Measurements from ENCODE around the gene HLA-DRA.

Gene HLA-DRA

GRCh38 chr6:32397252-32397920 lies 42.3 kb upstream of the HLA-DRA start:
- H3K27me3 ChIP-seq (ENCODE audit: low read depth, low read length): no peaks in the 10 kb centered on the region
- peaks cover 10% of the 10 kb centered on the region for H3K36me3 ChIP-seq (replicated peaks; ENCODE audit: low read depth, low read length)
- H3K4me3 ChIP-seq (ENCODE audit: low read length): peak overlapping the region; percentile 20; the same call in 1 of the 2 replicates
- H3K27ac ChIP-seq (ENCODE audit: low read length): peak overlapping the region; percentile 74
- peaks cover 16% of the 10 kb centered on the region for H3K4me1 ChIP-seq (ENCODE audit: low read length)
- peaks cover 6% of the 10 kb centered on the region; the same call in 1 of the 2 replicates for H3K9me3 ChIP-seq (ENCODE audit: insufficient read depth, low read length)
- H3K79me2 ChIP-seq (ENCODE audit: low read length): no peaks in the 10 kb centered on the region
- H3K9ac ChIP-seq (ENCODE audit: low read length): no peak overlapping the region; the same call in 1 of the 2 replicates
- peak overlapping the region; percentile 55 for H3K4me2 ChIP-seq (ENCODE audit: low read length)
- H4K20me1 ChIP-seq (ENCODE audit: insufficient read depth, low read length): no peaks in the 10 kb centered on the region
- H2AFZ ChIP-seq (ENCODE audit: low read depth, low read length): no peak overlapping the region
- no peak for TF ChIP-seq EZH2phosphoT487 (IDR thresholded peaks at IDR 0.05; ENCODE audit: low read depth)
- TF ChIP-seq CTCF (IDR thresholded peaks at IDR 0.05; ENCODE audit: low read depth, low read length): no peak

GRCh38 chr6:32401284-32401963 lies 38.3 kb upstream of the HLA-DRA start:
- TF ChIP-seq CTCF (IDR thresholded peaks at IDR 0.05; ENCODE audit: low read depth, low read length) (no peak), EZH2phosphoT487 (IDR thresholded peaks at IDR 0.05; ENCODE audit: low read depth) (no peak)
- Histone ChIP-seq H4K20me1 (ENCODE audit: insufficient read depth, low read length) (no peaks in the 10 kb centered on the region), H3K4me3 (ENCODE audit: low read length) (no peak overlapping the region), H3K9ac (ENCODE audit: low read length) (no peak overlapping the region), H3K4me2 (ENCODE audit: low read length) (no peak overlapping the region), H2AFZ (ENCODE audit: low read depth, low read length) (no peak overlapping the region), H3K27me3 (ENCODE audit: low read depth, low read length) (0 out of 2 replicates have a peak, but pooled peaks cover 8% of the 10 kb centered on the region), H3K9me3 (ENCODE audit: insufficient read depth, low read length) (peaks cover 6% of the 10 kb centered on the region; the same call in 1 of the 2 replicates), H3K36me3 (replicated peaks; ENCODE audit: low read depth, low read length) (peaks cover 8% of the 10 kb centered on the region), H3K4me1 (ENCODE audit: low read length) (peaks cover 29% of the 10 kb centered on the region), H3K27ac (ENCODE audit: low read length) (no peak overlapping the region), H3K79me2 (ENCODE audit: low read length) (no peaks in the 10 kb centered on the region)

- no peak overlapping the region for H3K27ac ChIP-seq (ENCODE audit: low read length)
- no peak overlapping the region for H3K9ac ChIP-seq (ENCODE audit: low read length)
- H3K79me2 ChIP-seq (ENCODE audit: low read length): no peaks in the 10 kb centered on the region
- H3K4me2 ChIP-seq (ENCODE audit: low read length): no peak overlapping the region
- no peak overlapping the region for H2AFZ ChIP-seq (ENCODE audit: low read depth, low read length)
- H3K27me3 ChIP-seq (ENCODE audit: low read depth, low read length): 0 out of 2 replicates have a peak, but pooled peaks cover 8% of the 10 kb centered on the region
- peaks cover 8% of the 10 kb centered on the region for H3K36me3 ChIP-seq (replicated peaks; ENCODE audit: low read depth, low read length)
- TF ChIP-seq EZH2phosphoT487 (IDR thresholded peaks at IDR 0.05; ENCODE audit: low read depth) (no peak), CTCF (IDR thresholded peaks at IDR 0.05; ENCODE audit: low read depth, low read length) (no peak)
- no peaks in the 10 kb centered on the region for H4K20me1 ChIP-seq (ENCODE audit: insufficient read depth, low read length)
- H3K9me3 ChIP-seq (ENCODE audit: insufficient read depth, low read length): peaks cover 5% of the 10 kb centered on the region; the same call in 1 of the 2 replicates
- H3K4me1 ChIP-seq (ENCODE audit: low read length): peaks cover 15% of the 10 kb centered on the region
- no peak overlapping the region for H3K4me3 ChIP-seq (ENCODE audit: low read length)
Observed at GRCh38 chr6:32402812-32403211, 36.9 kb upstream of the HLA-DRA start.

- H3K36me3 ChIP-seq (replicated peaks; ENCODE audit: low read depth, low read length): no peaks in the 10 kb centered on the region
- 0 out of 2 replicates have a peak, but pooled peaks cover 8% of the 10 kb centered on the region for H3K27me3 ChIP-seq (ENCODE audit: low read depth, low read length)
- H3K9me3 ChIP-seq (ENCODE audit: insufficient read depth, low read length): no peaks in the 10 kb centered on the region
- TF ChIP-seq EZH2phosphoT487 (IDR thresholded peaks at IDR 0.05; ENCODE audit: low read depth): no peak
- no peak for TF ChIP-seq CTCF (IDR thresholded peaks at IDR 0.05; ENCODE audit: low read depth, low read length)
- H3K27ac ChIP-seq (ENCODE audit: low read length): no peak overlapping the region
- peaks cover 13% of the 10 kb centered on the region for H3K4me1 ChIP-seq (ENCODE audit: low read length)
- H3K9ac ChIP-seq (ENCODE audit: low read length): no peak overlapping the region
- H4K20me1 ChIP-seq (ENCODE audit: insufficient read depth, low read length): no peaks in the 10 kb centered on the region
- H3K79me2 ChIP-seq (ENCODE audit: low read length): no peaks in the 10 kb centered on the region
- H3K4me3 ChIP-seq (ENCODE audit: low read length): no peak overlapping the region
- H2AFZ ChIP-seq (ENCODE audit: low read depth, low read length): no peak overlapping the region
- no peak overlapping the region for H3K4me2 ChIP-seq (ENCODE audit: low read length)
Observed at GRCh38 chr6:32405656-32406055, 34.0 kb upstream of the HLA-DRA start.

All from OCI-LY3 (cell line).